ENCODE measurements around the gene SRPK3.
"Not testable (repeated sequence)": the region's sequence is repeated elsewhere in the genome, so short reads cannot be mapped to it uniquely, and the experiment has no call there.

GRCh38 chrX:153742111-153742510, 38.7 kb upstream of the SRPK3 start:
- not testable (repeated sequence) for TF ChIP-seq CTCF (IDR thresholded peaks at IDR 0.05; ENCODE audit: extremely low read depth in 1 of 2, insufficient read depth in 1 of 2, low read depth in 1 of 2, low read length in 2 of 2); POLR2A (IDR thresholded peaks at IDR 0.05; ENCODE audit: low read depth, low read length); POLR2AphosphoS5 (IDR thresholded peaks at IDR 0.05; ENCODE audit: insufficient read depth, low read depth, low read length); EZH2 (IDR thresholded peaks at IDR 0.05; ENCODE audit: borderline replicate concordance, low read depth, low read length, severe bottlenecking); FOS (IDR thresholded peaks at IDR 0.05; ENCODE audit: borderline replicate concordance, insufficient read depth, low read length); MAX (IDR thresholded peaks at IDR 0.05; ENCODE audit: insufficient read depth, insufficient read length); JUN (IDR thresholded peaks at IDR 0.05; ENCODE audit: borderline replicate concordance, insufficient read depth, insufficient read length, low read depth); GATA2 (IDR thresholded peaks at IDR 0.05; ENCODE audit: insufficient read depth, insufficient read length, low read depth, low read length); MYC (IDR thresholded peaks at IDR 0.05; ENCODE audit: low read depth, low read length)

Data from endothelial cell of umbilical vein (primary cell).